HEK293 (cell line): ENCODE data around the gene DCUN1D3.

Experiments
- CTCF ChIA-PET: fragments of 350-600 bp; formaldehyde crosslinking; extraction: SDS; loops from one replicate; lab custom pipeline; 2021; ENCODE audit warnings: antibody characterized with exemption; lab: Yijun Ruan, JAX
- POLR2A ChIA-PET: fragments of 300-600 bp; formaldehyde crosslinking; extraction: SDS; loops from one replicate; lab custom pipeline; 2020; ENCODE audit warnings: antibody characterized with exemption, inconsistent platforms; lab: Yijun Ruan, JAX
- H3K27ac ChIP-seq: fragments of 200-500 bp; sonication (Bioruptor generic); 2 replicates; pipeline ENCODE4 v1.5.1; 2014; ENCODE audit warnings: low read depth, low read length, control low read depth, inconsistent platforms; ENCODE audit errors: extremely low read depth
- H3K36me3 ChIP-seq, 2 experiments: fragments of 200-500 bp in 1 of 2; sonication (Bioruptor generic) in 1 of 2; 1 replicate in 1 of 2; 2 replicates in 1 of 2; pipeline ENCODE4 v1.5.1; 2014 to 2017; ENCODE audit warnings: inconsistent platforms in 2 of 2, low read length in 2 of 2; ENCODE audit not compliant: control insufficient read depth in 2 of 2, insufficient read depth in 1 of 2
- H3K4me1 ChIP-seq: fragments of 200-500 bp; sonication (Bioruptor generic); 2 replicates; pipeline ENCODE4 v1.5.1; 2014; ENCODE audit warnings: mild to moderate bottlenecking, low read length, inconsistent platforms; ENCODE audit not compliant: control insufficient read depth, insufficient read depth
- H3K4me3 ChIP-seq: 2 replicates; pipeline ENCODE4 v1.5.1; 2011; ENCODE audit warnings: low read depth, mild to moderate bottlenecking, control low read depth, low read length, moderate library complexity
- H3K9me3 ChIP-seq: fragments of 200-500 bp; sonication (Bioruptor generic); 2 replicates; pipeline ENCODE4 v1.5.1; 2014; ENCODE audit warnings: low read depth, low read length, inconsistent platforms; ENCODE audit not compliant: control insufficient read depth, insufficient read depth
- HOXA7 ChIP-seq: sonication (generic); formaldehyde crosslinking; IDR thresholded peaks from 2 replicates; pipeline ENCODE4 v1.8.1; 2022; ENCODE audit warnings: missing genetic modification reagents, borderline replicate concordance
- IKZF3 ChIP-seq: fragments of 450-650 bp; IDR thresholded peaks from 2 replicates; pipeline ENCODE4 v1.5.0; 2018; ENCODE audit warnings: missing biosample characterization, mild to moderate bottlenecking, missing genetic modification characterization, moderate library complexity
- PBX3 ChIP-seq: sonication (generic); formaldehyde crosslinking; IDR thresholded peaks from 2 replicates; pipeline ENCODE4 v1.8.1; 2022; ENCODE audit warnings: mild to moderate bottlenecking, moderate library complexity, missing genetic modification reagents
- REPIN1 ChIP-seq: fragments of 450-650 bp; formaldehyde crosslinking; IDR thresholded peaks from 2 replicates; pipeline ENCODE4 v1.5.1; 2017; ENCODE audit warnings: missing biosample characterization, missing genetic modification characterization, low read depth
- SCRT1 ChIP-seq: fragments of 450-650 bp; formaldehyde crosslinking; IDR thresholded peaks from 2 replicates; pipeline ENCODE4 v1.5.1; 2016; ENCODE audit warnings: missing biosample characterization, missing genetic modification characterization, borderline replicate concordance
- SCRT2 ChIP-seq: fragments of 450-650 bp; formaldehyde crosslinking; IDR thresholded peaks from 2 replicates; pipeline ENCODE4 v1.5.1; 2016; ENCODE audit warnings: missing biosample characterization, missing genetic modification characterization
- SP2 ChIP-seq: fragments of 450-650 bp; formaldehyde crosslinking; IDR thresholded peaks from 2 replicates; pipeline ENCODE4 v1.5.1; 2016; ENCODE audit warnings: missing biosample characterization, missing genetic modification characterization
- TRIM28 ChIP-seq: IDR thresholded peaks from 2 replicates; pipeline ENCODE4 v1.6.1; 2011; ENCODE audit warnings: low read length, control low read depth, borderline replicate concordance
- ZBTB44 ChIP-seq: fragments of 450-650 bp; IDR thresholded peaks from 2 replicates; pipeline ENCODE4 v1.5.1; 2018; ENCODE audit warnings: missing biosample characterization, mild to moderate bottlenecking, missing genetic modification characterization
- ZBTB48 ChIP-seq: fragments of 450-650 bp; formaldehyde crosslinking; IDR thresholded peaks from 2 replicates; pipeline ENCODE4 v1.5.1; 2016; ENCODE audit warnings: missing biosample characterization, missing genetic modification characterization
- ZFP37 ChIP-seq: fragments of 450-650 bp; formaldehyde crosslinking; IDR thresholded peaks from 2 replicates; pipeline ENCODE4 v1.5.1; 2016; ENCODE audit warnings: missing biosample characterization, missing genetic modification characterization
- ZFP69B ChIP-seq: fragments of 450-650 bp; formaldehyde crosslinking; IDR thresholded peaks from 2 replicates; pipeline ENCODE4 v1.5.1; 2016; ENCODE audit warnings: missing biosample characterization, missing genetic modification characterization
- ZNF214 ChIP-seq: fragments of 450-650 bp; formaldehyde crosslinking; IDR thresholded peaks from 2 replicates; pipeline ENCODE4 v1.5.1; 2017; ENCODE audit warnings: missing biosample characterization, mild to moderate bottlenecking, missing genetic modification characterization, borderline replicate concordance
- ZNF223 ChIP-seq: fragments of 450-650 bp; formaldehyde crosslinking; IDR thresholded peaks from 2 replicates; pipeline ENCODE4 v1.5.1; 2016; ENCODE audit warnings: missing biosample characterization, missing genetic modification characterization
- ZNF324 ChIP-seq: fragments of 450-650 bp; formaldehyde crosslinking; IDR thresholded peaks from 2 replicates; pipeline ENCODE4 v1.5.1; 2016; ENCODE audit warnings: missing biosample characterization, missing genetic modification characterization
- ZNF391 ChIP-seq: fragments of 450-650 bp; formaldehyde crosslinking; IDR thresholded peaks from 2 replicates; pipeline ENCODE4 v1.5.1; 2016; ENCODE audit warnings: low read depth, missing biosample characterization, missing genetic modification characterization, borderline replicate concordance
- ZNF394 ChIP-seq: fragments of 450-650 bp; formaldehyde crosslinking; IDR thresholded peaks from 2 replicates; pipeline ENCODE4 v1.5.1; 2016; ENCODE audit warnings: missing biosample characterization, missing genetic modification characterization, mild to moderate bottlenecking, moderate library complexity, borderline replicate concordance
- ZNF404 ChIP-seq: fragments of 450-650 bp; formaldehyde crosslinking; IDR thresholded peaks from 2 replicates; pipeline ENCODE4 v1.5.1; 2017; ENCODE audit warnings: missing biosample characterization, missing genetic modification characterization
- ZNF423 ChIP-seq: fragments of 450-650 bp; formaldehyde crosslinking; IDR thresholded peaks from 2 replicates; pipeline ENCODE4 v1.5.1; 2016; ENCODE audit warnings: missing biosample characterization, missing genetic modification characterization
- ZNF449 ChIP-seq: fragments of 450-650 bp; formaldehyde crosslinking; IDR thresholded peaks from 2 replicates; pipeline ENCODE4 v1.5.1; 2017; ENCODE audit warnings: missing biosample characterization, mild to moderate bottlenecking, missing genetic modification characterization, moderate library complexity
- ZNF514 ChIP-seq: fragments of 450-650 bp; formaldehyde crosslinking; IDR thresholded peaks from 2 replicates; pipeline ENCODE4 v1.5.1; 2016; ENCODE audit warnings: missing biosample characterization, missing genetic modification characterization
- ZNF544 ChIP-seq: fragments of 450-650 bp; formaldehyde crosslinking; IDR thresholded peaks from 2 replicates; pipeline ENCODE4 v1.5.0; 2017; ENCODE audit warnings: missing biosample characterization, missing genetic modification characterization
- ZNF549 ChIP-seq: fragments of 450-650 bp; IDR thresholded peaks from 2 replicates; pipeline ENCODE4 v1.5.1; 2018; ENCODE audit warnings: missing biosample characterization, missing genetic modification characterization, mild to moderate bottlenecking, inconsistent platforms, moderate library complexity
- ZNF585B ChIP-seq: fragments of 450-650 bp; formaldehyde crosslinking; IDR thresholded peaks from 2 replicates; pipeline ENCODE4 v1.5.1; 2016; ENCODE audit warnings: missing biosample characterization, missing genetic modification characterization
- ZNF670 ChIP-seq: fragments of 450-650 bp; formaldehyde crosslinking; IDR thresholded peaks from 2 replicates; pipeline ENCODE4 v1.5.1; 2016; ENCODE audit warnings: missing biosample characterization, missing genetic modification characterization, low read depth

DCUN1D3 gene

GRCh38 chr16:20857281-20857680, 42.9 kb downstream of the DCUN1D3 start:
- Histone ChIP-seq H3K4me3 (no peak overlapping the region), H3K9me3 (no peaks in the 10 kb centered on the region), H3K4me1 (no peaks in the 10 kb centered on the region), H3K36me3 (peaks cover 0 to 51% of the 10 kb centered on the region in 2 experiments; a peak in 1 of 3 replicates), H3K27ac (no peak overlapping the region)
- no peak for TF ChIP-seq ZNF223 (tag by site-specific recombination)
- no peak for TF ChIP-seq IKZF3 (tag by site-specific recombination)
- TF ChIP-seq ZNF423 (tag by site-specific recombination): no peak
- no peak for TF ChIP-seq ZNF394 (tag by site-specific recombination)
- TF ChIP-seq REPIN1: no peak
- TF ChIP-seq ZBTB48 (tag by site-specific recombination): no peak
- TF ChIP-seq ZNF404 (tag by site-specific recombination): no peak
- no peak for TF ChIP-seq ZNF324 (tag by site-specific recombination)
- TF ChIP-seq ZNF514: no peak
- TF ChIP-seq PBX3 (CRISPR knock-in tag): no peak
- no peak for TF ChIP-seq ZNF549 (tag by site-specific recombination)
- TF ChIP-seq SP2 (tag by site-specific recombination): no peak
- TF ChIP-seq ZBTB44 (tag by site-specific recombination): no peak
- TF ChIP-seq ZFP37 (tag by site-specific recombination): no peak
- TF ChIP-seq ZNF214 (tag by site-specific recombination): no peak
- no peak for TF ChIP-seq ZNF391 (tag by site-specific recombination)
- TF ChIP-seq ZNF544: no peak
- ChIA-PET CTCF (interaction anchor here (1.1 kb wide), 1 partner anchor 17 kb away, joined by 3 read pairs; no protein-coding TSS in a partner anchor), POLR2A (no interaction called here)

GRCh38 chr16:20854963-20855362, 45.2 kb downstream of the DCUN1D3 start:
- Histone ChIP-seq H3K9me3 (no peaks in the 10 kb centered on the region), H3K27ac (no peak overlapping the region), H3K4me3 (no peak overlapping the region), H3K4me1 (no peaks in the 10 kb centered on the region), H3K36me3 (peaks cover 0 to 48% of the 10 kb centered on the region in 2 experiments; a peak in 1 of 3 replicates)
- ChIA-PET POLR2A (no interaction called here), CTCF (interaction anchor here (0.6 to 2.8 kb wide), 3 partner anchors 11 to 89 kb away, joined by 3 to 7 read pairs (median 4); no protein-coding TSS in a partner anchor)
- TF ChIP-seq SCRT2 (tag by site-specific recombination): peak; percentile 54
- TF ChIP-seq ZNF670 (tag by site-specific recombination): no peak
- TF ChIP-seq SCRT1: 0 out of 2 replicates have a peak, but pooled peaks have one; percentile 34

GRCh38 chr16:20853981-20854620, 46.1 kb downstream of the DCUN1D3 start:
- Histone ChIP-seq H3K27ac (no peak overlapping the region), H3K4me3 (no peak overlapping the region), H3K36me3 (peaks cover 0 to 50% of the 10 kb centered on the region in 2 experiments; a peak in 1 of 3 replicates), H3K4me1 (no peaks in the 10 kb centered on the region), H3K9me3 (no peaks in the 10 kb centered on the region)
- ChIA-PET CTCF (interaction anchor here (0.7 to 2.8 kb wide), 3 partner anchors 11 to 147 kb away, joined by 3 to 7 read pairs (median 3); no protein-coding TSS in a partner anchor), POLR2A (interaction anchor here (0.8 kb wide), 1 partner anchor 46 kb away, joined by 3 read pairs; the partner anchor contains the start of genes DCUN1D3 and LYRM1)
- TF ChIP-seq ZNF585B (tag by site-specific recombination) (no peak), ZNF449 (no peak), ZNF214 (tag by site-specific recombination) (no peak), HOXA7 (CRISPR knock-in tag) (no peak), TRIM28 (no peak), ZFP69B (tag by site-specific recombination) (no peak)
